Common myeloid progenitor, CD34-positive (primary cell): ENCODE measurements around the gene TRAPPC1.
A peak's percentile ranks its signal among the peaks of the same experiment; 100 is the strongest.

ENCODE experiments used
- CTCF ChIA-PET: fragments of 350-600 bp; sonication (Branson Sonifier 250); formaldehyde crosslinking; loops from one replicate; lab custom pipeline; 2021; ENCODE audit warnings: antibody characterized with exemption; lab: Charles Lee
- POLR2A ChIA-PET: fragments of 350-600 bp; sonication (Branson Sonifier 250); formaldehyde crosslinking; loops from one replicate; lab custom pipeline; 2021; ENCODE audit warnings: antibody characterized with exemption; lab: Charles Lee
- DNase-seq, 3 donors: peaks; one replicate each; pipeline versions ENCODE4 v3.0.0 to v3.0.0-alpha.2; 2013
- H3K27ac ChIP-seq, 2 experiments: 1 replicate in 1 of 2; 2 replicates in 1 of 2; pipeline ENCODE4 v1.7.0; 2013; ENCODE audit warnings: inconsistent platforms in 2 of 2, low read length in 2 of 2, mild to moderate bottlenecking in 2 of 2, low read depth in 1 of 2, moderate library complexity in 1 of 2; ENCODE audit not compliant: severe bottlenecking in 2 of 2, insufficient read depth in 1 of 2, poor library complexity in 1 of 2
- H3K27me3 ChIP-seq, 5 experiments: replicated peaks in 2 of 5; 1 replicate in 3 of 5; 2 replicates in 2 of 5; pipeline versions ENCODE4 v1.6.1 to v1.7.0; 2013; ENCODE audit warnings: low read length in 4 of 5, mild to moderate bottlenecking in 2 of 5, moderate library complexity in 2 of 5, inconsistent platforms in 1 of 5; ENCODE audit not compliant: insufficient read depth in 5 of 5, control insufficient read depth in 4 of 5
- H3K36me3 ChIP-seq, 4 experiments: 1 replicate in 2 of 4; 2 replicates in 2 of 4; pipeline versions ENCODE4 v1.6.1 to v1.7.0; 2013; ENCODE audit warnings: low read length in 3 of 4, control low read depth in 1 of 4, mild to moderate bottlenecking in 1 of 4; ENCODE audit not compliant: control insufficient read depth in 4 of 4, insufficient read depth in 4 of 4
- H3K4me1 ChIP-seq, 4 experiments: 1 replicate in 3 of 4; 2 replicates in 1 of 4; pipeline versions ENCODE4 v1.6.1 to v1.7.1; 2013; ENCODE audit warnings: low read length in 3 of 4, mild to moderate bottlenecking in 3 of 4, control low read depth in 1 of 4, inconsistent platforms in 1 of 4, moderate library complexity in 1 of 4; ENCODE audit not compliant: control insufficient read depth in 4 of 4, insufficient read depth in 4 of 4; ENCODE audit errors: control extremely low read depth in 1 of 4
- H3K4me3 ChIP-seq, 7 experiments: 1 replicate in 4 of 7; 2 replicates in 3 of 7; pipeline versions ENCODE4 v1.5.1 to v1.7.0; 2013; ENCODE audit warnings: mild to moderate bottlenecking in 7 of 7, low read length in 6 of 7, moderate library complexity in 6 of 7, inconsistent platforms in 2 of 7, low read depth in 2 of 7, control low read depth in 1 of 7; ENCODE audit not compliant: insufficient read depth in 4 of 7, control insufficient read depth in 1 of 7; ENCODE audit errors: extremely low read depth in 1 of 7
- H3K9me3 ChIP-seq, 5 experiments: 1 replicate in 4 of 5; 2 replicates in 1 of 5; pipeline versions ENCODE4 v1.6.1 to v1.7.1; 2013; ENCODE audit warnings: low read length in 4 of 5, mild to moderate bottlenecking in 2 of 5, inconsistent platforms in 1 of 5, low read depth in 1 of 5, moderate library complexity in 1 of 5; ENCODE audit not compliant: control insufficient read depth in 4 of 5, insufficient read depth in 2 of 5; ENCODE audit errors: control extremely low read depth in 1 of 5
- WGBS: methylation state at CpG from one replicate; pipeline ENCODE4 v1.1.5; 2013; ENCODE audit not compliant: insufficient coverage; 5-methylcytosine and 5-hydroxymethylcytosine counted together

The TRAPPC1 gene

GRCh38 chr17:7930841-7931631 lies 710 bp downstream of the TRAPPC1 start:
- Histone ChIP-seq H3K27me3 (no peaks in the 10 kb centered on the region), H3K4me1 (peaks cover 7 to 37% (median 24%) of the 10 kb centered on the region in 4 experiments), H3K9me3 (no peaks in the 10 kb centered on the region), H3K27ac (peak overlapping the region; percentile 59 to 97), H3K36me3 (peaks cover 2 to 22% (median 15%) of the 10 kb centered on the region in 4 experiments), H3K4me3 (peak overlapping the region; percentile 50 to 98 (median 88))
- 60% methylated on average over 7 of the region's 20 CpGs for WGBS
- CTCF ChIA-PET, result interaction anchor here (0.6 to 5.2 kb wide), 12 partner anchors 9 to 150 kb away, joined by 3 to 36 read pairs (median 4); partner anchors contain the start of gene RNF227
- POLR2A ChIA-PET, result interaction anchor here (0.6 to 3.0 kb wide), 6 partner anchors 9 to 453 kb away, joined by 3 to 13 read pairs (median 4); partner anchors contain the start of gene RNF227
- DNase-seq, result no peak

- CTCF ChIA-PET, result interaction anchor here (1.1 to 1.4 kb wide), 2 partner anchors 13 to 132 kb away, joined by 3 to 4 read pairs; partner anchors contain the start of gene RNF227
- H3K4me1 ChIP-seq, result peaks cover 7 to 35% (median 26%) of the 10 kb centered on the region in 4 experiments
- DNase-seq, result peak in 2 of 3 donors; percentile 56 to 57
- no peaks in the 10 kb centered on the region for H3K27me3 ChIP-seq
- 82% methylated on average over 46 of the region's 67 CpGs for WGBS
- no peak within 1 kb of the TSS for H3K27ac ChIP-seq
- H3K9me3 ChIP-seq, result no peaks in the 10 kb centered on the region
- H3K36me3 ChIP-seq, result peaks cover 0 to 9% (median 4%) of the 10 kb centered on the region in 4 experiments
- peak within 1 kb of the TSS in 2 of 7 experiments; percentile 52 to 88 for H3K4me3 ChIP-seq
- POLR2A ChIA-PET, result no interaction called here
Measured at GRCh38 chr17:7929158-7930023, 2.4 kb downstream of the TRAPPC1 start, which contains the start of gene KCNAB3. Gene KCNAB3 (minus strand): TSS chr17:7929856. CDS start chr17:7929435, 421 bp downstream.

- POLR2A ChIA-PET, result no interaction called here
- H3K36me3 ChIP-seq, result peaks cover 0 to 9% (median 1%) of the 10 kb centered on the region in 4 experiments
- no peaks in the 10 kb centered on the region for H3K9me3 ChIP-seq
- DNase-seq, result no peak
- WGBS, result 76% methylated on average over 2 of the region's 3 CpGs
- H3K27ac ChIP-seq, result no peak overlapping the region
- no peaks in the 10 kb centered on the region for H3K27me3 ChIP-seq
- no peak overlapping the region for H3K4me3 ChIP-seq
- CTCF ChIA-PET, result interaction anchor here (1.0 to 2.5 kb wide), 3 partner anchors 10 to 57 kb away, joined by 3 to 11 read pairs (median 4); partner anchors contain the start of gene RNF227
- peaks cover 2 to 34% (median 23%) of the 10 kb centered on the region in 4 experiments for H3K4me1 ChIP-seq
Measured at GRCh38 chr17:7927596-7927995, 4.2 kb downstream of the TRAPPC1 start.

GRCh38 chr17:7922845-7923628 lies 8.7 kb downstream of the TRAPPC1 start:
- peaks cover 3 to 21% (median 15%) of the 10 kb centered on the region in 4 experiments for H3K4me1 ChIP-seq
- ChIA-PET CTCF (interaction anchor here (1.2 to 15.5 kb wide), 7 partner anchors 9 to 138 kb away, joined by 3 to 209 read pairs (median 4); partner anchors contain the start of genes CNTROB and TRAPPC1), POLR2A (interaction anchor here (1.5 kb wide), 1 partner anchor 9 kb away, joined by 6 read pairs; the partner anchor contains the start of genes CNTROB and TRAPPC1)
- H3K9me3 ChIP-seq, result no peaks in the 10 kb centered on the region
- DNase-seq, result peak; percentile 88 to 91 (median 89)
- H3K36me3 ChIP-seq, result peaks cover 0 to 3% (median 1%) of the 10 kb centered on the region in 4 experiments
- H3K27me3 ChIP-seq, result no peaks in the 10 kb centered on the region
- H3K4me3 ChIP-seq, result peak overlapping the region in 6 of 7 experiments; percentile 24 to 82 (median 59)
- WGBS, result 25% methylated on average over 45 of the region's 45 CpGs
- H3K27ac ChIP-seq, result peak overlapping the region in 1 of 2 experiments; percentile 47

- Histone ChIP-seq H3K4me3 (peak overlapping the region in 5 of 7 experiments; percentile 40 to 82 (median 63)), H3K27me3 (no peaks in the 10 kb centered on the region), H3K27ac (peak overlapping the region in 1 of 2 experiments; percentile 47), H3K36me3 (peaks cover 0 to 3% (median 0%) of the 10 kb centered on the region in 4 experiments), H3K4me1 (peaks cover 3 to 21% (median 15%) of the 10 kb centered on the region in 4 experiments), H3K9me3 (no peaks in the 10 kb centered on the region)
- DNase-seq, result peak in 2 of 3 donors; percentile 26 to 46
- ChIA-PET CTCF (interaction anchor here (0.6 to 15.5 kb wide), 8 partner anchors 10 to 155 kb away, joined by 3 to 209 read pairs (median 3); partner anchors contain the start of genes CNTROB and TRAPPC1), POLR2A (interaction anchor here (1.5 to 1.6 kb wide), 2 partner anchors 10 to 134 kb away, joined by 3 to 6 read pairs; partner anchors contain the start of genes CNTROB and TRAPPC1)
- 49% methylated on average over 13 of the region's 16 CpGs for WGBS
Measured at GRCh38 chr17:7922269-7922844, 9.4 kb downstream of the TRAPPC1 start.
